Activated gamma-delta T cell (primary cell): ENCODE data around the gene KIAA1549.
"Not testable (repeated sequence)": the region's sequence is repeated elsewhere in the genome, so short reads cannot be mapped to it uniquely, and the experiment has no call there.

Experiments used
- DNase-seq: peaks from one replicate; lab custom pipeline; 2025; lab: John Stamatoyannopoulos, UW

The KIAA1549 gene

DNA sequence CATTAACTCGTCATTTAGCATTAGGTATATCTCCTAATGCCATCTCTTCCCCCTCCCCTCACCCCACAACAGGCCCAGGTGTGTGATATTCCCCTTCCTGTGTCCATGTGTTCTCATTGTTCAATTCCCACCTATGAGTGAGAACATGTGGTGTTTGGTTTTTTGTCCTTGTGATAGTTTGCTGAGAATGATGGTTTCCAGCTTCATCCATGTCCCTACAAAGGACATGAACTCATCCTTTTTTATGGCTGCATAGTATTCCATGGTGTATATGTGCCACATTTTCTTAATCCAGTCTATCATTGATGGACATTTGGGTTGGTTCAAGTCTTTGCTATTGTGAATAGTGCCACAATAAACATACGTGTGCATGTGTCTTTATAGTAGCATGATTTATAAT lies 169.9 kb downstream of the KIAA1549 start:
- DNase-seq = not testable (repeated sequence)

DNA sequence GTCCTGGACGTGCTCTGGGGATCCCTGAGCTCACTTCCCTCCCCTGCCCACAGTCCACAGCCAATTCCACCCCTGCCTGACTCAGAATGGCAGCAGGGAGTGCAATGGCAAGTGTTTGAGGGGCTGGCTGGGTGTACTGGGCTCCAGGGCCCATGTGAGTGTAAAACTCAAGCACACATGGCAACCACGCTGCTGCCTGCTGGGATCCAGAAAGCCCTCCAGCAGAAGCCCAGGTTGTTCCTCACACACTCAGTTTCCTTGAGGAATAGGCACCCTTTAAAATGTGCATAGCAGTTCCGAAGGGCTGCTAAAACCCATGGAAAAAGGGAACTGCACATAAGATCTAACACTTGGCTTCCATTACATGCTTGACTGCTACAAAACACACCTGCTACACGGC lies 171.8 kb downstream of the KIAA1549 start:
- DNase-seq = no peak

DNA sequence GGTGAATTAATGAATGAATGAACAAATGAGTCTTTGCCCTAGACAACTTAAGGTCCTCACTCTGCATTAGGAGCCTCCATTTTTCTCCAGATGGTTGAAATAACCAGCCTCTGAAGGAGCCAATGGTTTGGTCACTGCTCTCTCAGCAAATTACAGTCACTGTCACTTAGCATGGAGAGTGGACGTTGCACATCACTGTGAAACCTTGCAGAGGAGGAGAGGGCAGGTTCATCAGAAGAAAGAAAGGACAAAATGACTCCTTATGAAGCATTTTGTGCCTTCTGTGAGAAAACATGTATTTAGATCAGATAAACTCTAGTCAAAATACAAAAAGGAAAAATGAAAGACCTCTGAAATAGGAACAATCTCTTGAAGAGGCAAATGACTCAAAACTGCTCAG lies 176.6 kb downstream of the KIAA1549 start:
- no peak for DNase-seq

DNA sequence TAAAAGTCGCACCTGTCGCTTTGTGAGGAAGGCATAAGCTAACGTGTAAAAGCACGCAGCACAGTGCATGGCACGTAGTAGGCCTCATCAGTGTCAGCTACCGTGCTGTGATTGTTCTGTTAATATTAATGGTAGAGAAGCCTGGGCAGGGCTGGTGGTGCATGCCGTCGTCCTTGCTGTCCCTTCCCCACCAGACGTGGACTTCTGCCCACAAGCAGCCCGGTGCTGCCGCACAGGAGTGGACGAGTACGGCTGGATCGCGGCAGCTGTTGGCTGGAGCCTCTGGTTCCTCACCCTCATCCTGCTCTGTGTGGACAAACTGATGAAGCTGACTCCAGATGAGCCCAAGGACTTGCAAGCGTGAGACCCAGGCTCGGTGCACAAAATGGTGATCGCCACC lies 178.5 kb downstream of the KIAA1549 start:
- no peak for DNase-seq

DNA sequence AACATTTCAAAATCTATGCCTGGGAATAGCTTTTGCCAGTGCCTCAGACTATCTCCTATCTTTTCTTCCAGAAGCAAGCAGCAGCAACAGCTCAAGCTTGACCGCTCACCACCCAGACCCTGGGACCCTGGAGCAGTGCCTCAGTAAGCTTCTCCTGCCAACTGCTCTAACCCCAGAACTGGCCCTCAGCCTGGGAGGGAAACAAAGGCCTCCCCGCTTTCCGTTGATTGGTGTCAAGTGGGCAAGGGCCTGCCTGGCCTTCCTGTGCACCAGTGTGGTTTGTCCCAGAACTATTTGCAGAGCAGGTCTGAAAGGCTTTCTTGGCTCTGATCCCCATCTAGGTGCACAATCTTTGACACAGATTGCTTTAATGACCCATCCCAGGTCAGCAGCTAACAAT lies 179.9 kb downstream of the KIAA1549 start:
- no peak for DNase-seq

DNA sequence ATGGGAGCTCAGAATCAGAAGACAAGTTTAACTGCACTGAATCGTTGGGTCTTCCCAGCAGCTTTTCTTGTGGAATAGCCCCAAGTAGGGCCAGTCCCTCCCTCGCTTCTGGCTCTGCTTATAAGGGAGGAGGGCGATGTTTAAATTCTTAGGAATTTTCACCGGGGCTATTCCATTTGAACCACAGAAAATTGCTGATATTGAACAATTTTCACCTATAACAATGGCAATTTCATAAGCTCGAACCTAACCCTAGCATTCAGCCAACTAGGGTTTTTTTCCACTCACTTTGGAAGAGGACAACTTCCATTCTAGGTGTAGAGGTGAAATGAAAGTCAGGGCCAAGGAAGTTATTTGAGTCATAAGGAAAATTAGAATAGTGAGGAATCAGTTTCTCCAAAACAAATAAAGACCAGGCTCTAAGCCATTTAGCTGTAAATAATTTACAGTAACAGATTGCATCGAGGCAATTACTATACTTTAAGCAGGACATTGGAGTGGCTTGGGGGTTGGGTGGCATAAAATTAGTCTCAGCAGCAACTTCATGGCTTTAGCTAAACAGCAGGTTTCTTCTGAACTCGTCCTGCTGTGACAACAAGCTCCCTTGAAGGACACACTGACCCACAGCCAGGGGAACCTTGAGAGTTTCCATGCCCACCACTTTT lies 181.7 kb downstream of the KIAA1549 start:
- DNase-seq = no peak

DNA sequence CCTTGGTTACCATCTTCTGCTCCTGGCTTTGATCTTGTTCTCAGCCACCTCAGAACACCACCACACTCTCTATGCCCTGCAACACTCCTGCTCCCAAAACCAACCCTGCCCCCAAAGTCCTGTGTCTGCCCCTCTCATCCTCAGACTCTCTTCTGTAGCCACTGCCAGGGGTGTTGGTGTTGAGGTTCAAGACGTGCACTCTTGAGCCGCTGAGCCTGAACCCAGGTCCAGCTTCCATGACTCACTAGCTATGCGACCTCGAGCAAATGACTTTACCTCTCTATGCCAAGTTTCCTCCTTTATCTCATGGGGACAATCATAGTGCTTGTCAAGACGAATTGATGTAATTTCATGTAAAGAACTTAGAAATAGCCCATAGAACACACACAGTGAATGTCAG lies 182.4 kb downstream of the KIAA1549 start:
- DNase-seq = no peak

DNA sequence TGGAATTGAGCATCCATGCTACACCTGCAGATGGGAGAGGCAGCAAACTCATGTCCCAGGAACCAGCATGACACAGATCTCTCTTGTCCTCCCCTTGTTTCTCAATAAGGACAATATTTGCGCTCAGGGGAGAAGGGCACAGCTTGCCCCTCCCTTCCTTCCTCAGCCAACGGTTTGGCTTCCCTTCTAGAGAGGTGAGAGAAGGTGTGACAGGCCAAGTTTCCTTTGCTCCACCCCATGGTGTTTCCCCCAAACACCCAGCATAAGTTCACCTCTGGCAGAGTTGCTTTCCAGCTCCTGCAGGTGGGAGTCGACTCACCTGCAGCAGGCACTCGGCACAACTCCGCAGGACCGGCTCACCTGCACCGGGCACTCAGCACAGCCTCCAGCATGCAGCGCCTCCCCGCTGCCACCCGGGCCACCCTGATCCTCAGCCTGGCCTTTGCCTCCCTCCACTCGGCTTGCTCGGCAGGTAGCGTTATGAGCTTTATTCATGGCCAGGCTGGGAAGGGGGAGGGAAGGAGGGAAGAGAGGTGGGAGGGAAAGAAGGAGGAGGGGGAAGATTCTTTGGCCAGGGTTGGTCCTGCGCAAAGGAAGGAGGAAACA lies 183.4 kb downstream of the KIAA1549 start, which contains the start of the genes ATP6V0A4 and TMEM213:
Gene ATP6V0A4 (minus strand): TSS at position 482 of the 606 bp plus-strand sequence. CDS start 26,949 bp downstream, outside the sequence.
Gene TMEM213 (plus strand): TSS at position 280 of the 606 bp plus-strand sequence. CDS start 111 bp downstream, at position 391.
- no peak for DNase-seq

DNA sequence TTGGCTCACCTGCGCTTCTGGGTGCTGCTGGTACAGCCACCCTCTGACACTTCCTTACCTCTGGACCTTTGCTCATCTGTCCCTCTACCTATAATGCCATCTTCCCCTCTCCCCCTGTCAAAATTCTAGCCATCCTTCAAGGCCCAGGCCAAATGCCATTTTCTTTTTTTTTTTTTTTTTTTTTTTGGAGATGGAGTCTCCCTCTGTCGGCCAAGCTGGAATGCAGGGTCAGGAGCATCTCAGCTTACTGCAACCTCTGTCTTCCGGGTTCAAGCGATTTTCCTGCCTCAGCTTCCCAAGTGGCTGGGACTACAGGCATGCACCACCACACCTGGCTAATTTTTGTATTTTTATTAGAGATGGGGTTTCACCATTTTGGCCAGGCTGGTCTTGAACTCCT lies 184.1 kb downstream of the KIAA1549 start:
- DNase-seq = not testable (repeated sequence)

DNA sequence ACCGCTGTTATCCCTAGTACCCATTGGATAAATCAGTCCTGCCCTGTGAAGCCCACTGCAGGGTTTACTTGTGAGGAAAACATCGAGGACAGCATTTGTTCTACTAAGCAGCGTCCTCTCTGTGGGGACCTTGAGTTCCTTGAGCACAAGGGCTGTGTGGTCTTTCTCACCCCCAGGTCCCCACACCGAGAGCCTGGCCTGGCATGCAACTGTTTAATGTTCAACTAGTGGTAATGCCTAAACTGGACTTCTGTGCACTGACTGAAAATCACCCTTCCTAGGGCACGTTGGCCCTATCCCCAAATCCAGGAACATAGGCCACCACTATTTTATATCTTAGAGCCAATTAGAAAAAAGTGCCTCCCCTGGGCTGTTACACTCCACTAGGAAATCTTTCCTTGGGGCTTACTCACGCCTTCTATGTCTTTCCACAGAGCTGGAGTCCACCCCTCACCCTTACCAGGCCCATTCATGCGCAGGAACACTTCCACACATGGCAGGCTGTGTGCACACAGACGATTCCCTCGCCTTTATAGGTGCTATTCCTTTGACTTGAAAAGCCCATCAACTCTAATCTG lies 185.1 kb downstream of the KIAA1549 start:
- DNase-seq = no peak

DNA sequence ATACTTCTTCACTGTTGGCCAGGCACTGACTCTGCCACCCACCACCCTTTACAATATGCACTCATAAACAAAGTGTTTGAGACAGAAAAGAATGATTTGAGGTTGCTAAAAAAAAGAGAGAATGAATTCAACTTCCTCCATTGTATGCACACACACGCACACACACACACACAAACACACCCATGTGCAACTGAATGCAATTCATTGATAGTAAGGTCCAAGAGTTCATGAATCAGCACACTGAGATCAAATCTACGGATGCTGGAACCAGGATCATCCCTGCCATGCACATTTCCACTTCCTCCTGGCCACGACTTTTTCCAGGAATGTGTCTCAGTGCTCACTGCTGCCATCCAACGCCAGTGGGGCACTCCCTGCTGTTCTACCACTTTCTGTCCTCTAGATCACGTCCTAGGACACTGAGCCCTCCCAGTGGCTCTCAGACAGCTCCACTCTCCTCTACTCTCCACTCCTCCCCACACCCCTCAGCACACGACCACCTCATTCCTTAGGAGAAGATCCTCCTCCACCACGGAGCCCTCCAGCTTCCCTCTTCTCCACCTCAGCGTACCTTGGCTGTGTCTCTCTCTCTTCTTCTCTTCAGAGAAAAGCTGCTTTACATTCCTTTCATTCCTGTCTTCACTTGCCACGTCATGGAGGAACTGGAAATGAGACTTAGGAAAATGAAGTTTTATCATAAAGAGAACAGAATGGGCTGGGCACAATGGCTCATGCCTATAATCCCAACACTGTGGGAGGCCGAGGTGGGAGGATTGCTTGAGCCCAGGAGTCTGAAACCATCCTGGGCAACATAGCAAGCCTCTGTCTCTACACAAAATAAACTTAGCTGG lies 195.4 kb downstream of the KIAA1549 start:
- no peak for DNase-seq

DNA sequence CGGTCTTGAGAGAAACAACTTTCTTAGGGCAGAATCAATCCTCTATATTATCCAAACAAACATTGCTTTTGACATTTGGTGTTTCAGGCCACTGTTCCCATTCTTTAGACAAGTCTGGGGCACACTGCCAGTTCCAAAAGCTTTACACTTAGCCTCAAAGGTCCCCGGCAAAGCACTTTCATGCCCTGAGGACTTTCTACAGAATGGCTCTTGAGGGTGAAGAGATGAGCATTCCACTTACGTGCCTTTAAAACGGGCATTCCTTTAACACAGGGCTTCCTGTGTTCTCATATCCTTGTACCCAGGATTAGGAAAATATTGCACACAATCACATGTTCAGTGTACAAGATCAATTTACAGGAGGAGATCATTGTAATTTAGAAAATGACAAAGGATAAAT lies 196.5 kb downstream of the KIAA1549 start:
- DNase-seq = no peak
